HepG2 (cell line): ENCODE measurements around the gene GRB2. TPM values are rescaled to one million over a fixed set of nuclear protein-coding genes. Genes with fewer than 3 reads are reported as not detected.

Experiments
- ATAC-seq: fragments of 200-7000 bp; cut with Tn5 transposase; 3 replicates; pipeline ENCODE4 v1.9.1; 2020; ENCODE audit warnings: mild to moderate bottlenecking, moderate library complexity
- BruUV-seq: library from RNA; stranded (reverse); fragments of 400-500 nt; replicated peaks from 2 replicates; lab custom pipeline; 2021; lab: Mats Ljungman, UMichigan
- CTCF ChIA-PET: fragments of 300-600 bp; formaldehyde crosslinking; extraction: SDS; loops from one replicate; lab custom pipeline; 2021; ENCODE audit warnings: low total read pairs, inconsistent platforms, low intra/inter-chr PET ratio; lab: Yijun Ruan, JAX
- POLR2A ChIA-PET: fragments of 350-600 bp; sonication (Branson Sonifier 250); formaldehyde crosslinking; loops from one replicate; lab custom pipeline; 2020; ENCODE audit warnings: antibody characterized with exemption, inconsistent platforms; lab: Yijun Ruan, JAX
- DNase-seq: peaks from one replicate; pipeline ENCODE4 v3.0.0-alpha.2; 2015; ENCODE audit warnings: low spot score
- FAIRE-seq: peaks from 3 replicates; lab custom pipeline; 2011; peaks lifted over from hg19 to GRCh38; lab: Jason Lieb, UNC
- H2AFZ ChIP-seq: one replicate; pipeline ENCODE4 v1.6.1; 2011; ENCODE audit warnings: low read length, inconsistent platforms
- H3K27ac ChIP-seq: fragments of 300-600 bp; 3 replicates; pipeline ENCODE4 v1.8.0; 2011; ENCODE audit warnings: mixed run types, mild to moderate bottlenecking, mixed read lengths, low read length, inconsistent platforms; ENCODE audit not compliant: insufficient read depth; ENCODE audit errors: extremely low read length
- H3K27me3 ChIP-seq, 2 experiments: fragments of 200-600 bp in 1 of 2; 2 replicates in 1 of 2; 3 replicates in 1 of 2; pipeline versions ENCODE4 v1.6.0 to v1.8.0; 2011; ENCODE audit warnings: low read length in 2 of 2, mild to moderate bottlenecking in 2 of 2, moderate library complexity in 2 of 2, inconsistent platforms in 1 of 2; ENCODE audit not compliant: insufficient read depth in 2 of 2, control insufficient read depth in 1 of 2
- H3K36me3 ChIP-seq, 2 experiments: fragments of 200-600 bp in 1 of 2; replicated peaks in 1 of 2; 2 replicates in 1 of 2; 3 replicates in 1 of 2; pipeline versions ENCODE4 v1.5.1 to v1.8.0; 2011; ENCODE audit warnings: low read length in 2 of 2, inconsistent platforms in 1 of 2; ENCODE audit not compliant: insufficient read depth in 2 of 2, control insufficient read depth in 1 of 2
- H3K4me1 ChIP-seq: 2 replicates; pipeline ENCODE4 v1.5.1; 2012; ENCODE audit warnings: low read length, inconsistent platforms; ENCODE audit not compliant: insufficient read depth
- H3K4me2 ChIP-seq: 2 replicates; pipeline ENCODE4 v1.6.0; 2011; ENCODE audit warnings: low read depth, low read length, inconsistent platforms
- H3K4me3 ChIP-seq, 3 experiments: fragments of 200-600 bp in 1 of 3; sonication (generic), shearing (Covaris generic) in 1 of 3; replicated peaks in 1 of 3; 2 replicates each; pipeline ENCODE4 v1.5.1; 2011 to 2016; ENCODE audit warnings: low read length in 3 of 3, inconsistent platforms in 2 of 3, low read depth in 2 of 3, mild to moderate bottlenecking in 2 of 3, control low read depth in 1 of 3, mixed read lengths in 1 of 3; ENCODE audit not compliant: insufficient read depth in 1 of 3
- H3K79me2 ChIP-seq: one replicate; pipeline ENCODE4 v1.6.1; 2011; ENCODE audit warnings: low read length, inconsistent platforms; ENCODE audit not compliant: insufficient read depth
- H3K9ac ChIP-seq: 2 replicates; pipeline ENCODE4 v1.6.0; 2011; ENCODE audit warnings: mild to moderate bottlenecking, low read depth, low read length, inconsistent platforms; ENCODE audit not compliant: insufficient read depth
- H3K9me3 ChIP-seq: 2 replicates; pipeline ENCODE4 v1.5.1; 2012; ENCODE audit warnings: mild to moderate bottlenecking, low read length
- H4K20me1 ChIP-seq: 2 replicates; pipeline ENCODE4 v1.6.0; 2011; ENCODE audit warnings: inconsistent platforms, mild to moderate bottlenecking, low read length, moderate library complexity; ENCODE audit not compliant: insufficient read depth
- ADNP ChIP-seq: sonication (generic); formaldehyde crosslinking; IDR thresholded peaks from 2 replicates; pipeline ENCODE4 v1.4.0; 2020; ENCODE audit warnings: missing genetic modification reagents
- ARNTL ChIP-seq: sonication (generic); formaldehyde crosslinking; IDR thresholded peaks from 2 replicates; pipeline ENCODE4 v1.4.0; 2020; ENCODE audit warnings: mild to moderate bottlenecking, missing genetic modification reagents
- CBFB ChIP-seq: sonication (generic); formaldehyde crosslinking; IDR thresholded peaks from 2 replicates; pipeline ENCODE4 v1.4.0; 2020; ENCODE audit warnings: missing genetic modification reagents
- CSRNP1 ChIP-seq: sonication (generic); formaldehyde crosslinking; IDR thresholded peaks from 2 replicates; pipeline ENCODE4 v1.8.1; 2023; ENCODE audit warnings: mild to moderate bottlenecking, missing genetic modification reagents
- FOXA3 ChIP-seq: IDR thresholded peaks from 2 replicates; pipeline ENCODE4 v1.6.1; 2016; ENCODE audit warnings: missing genetic modification reagents, missing compliant biosample characterization
- HDAC2 ChIP-seq: sonication (generic); formaldehyde crosslinking; IDR thresholded peaks from 2 replicates; pipeline ENCODE4 v1.4.0; 2020; ENCODE audit warnings: missing genetic modification reagents
- ZFP41 ChIP-seq: sonication (generic); formaldehyde crosslinking; IDR thresholded peaks from 2 replicates; pipeline ENCODE4 v1.4.0; 2020; ENCODE audit warnings: mild to moderate bottlenecking, missing genetic modification reagents, borderline replicate concordance
- ZNF275 ChIP-seq: sonication (generic); formaldehyde crosslinking; IDR thresholded peaks from 2 replicates; pipeline ENCODE4 v1.8.0; 2022; ENCODE audit warnings: missing genetic modification reagents, mild to moderate bottlenecking, inconsistent platforms, borderline replicate concordance
- ZNF292 ChIP-seq: sonication (generic); formaldehyde crosslinking; IDR thresholded peaks from 2 replicates; pipeline ENCODE4 v1.8.1; 2022; ENCODE audit warnings: mild to moderate bottlenecking, low read depth, missing genetic modification reagents, borderline replicate concordance
- ZNF563 ChIP-seq: sonication (generic); formaldehyde crosslinking; IDR thresholded peaks from 2 replicates; pipeline ENCODE4 v1.8.0; 2022; ENCODE audit warnings: mild to moderate bottlenecking, moderate library complexity, missing genetic modification reagents
- WGBS: methylation state at CpG from one replicate; pipeline ENCODE4 v1.1.6; 2017; ENCODE audit warnings: low lambda C conversion rate; 5-methylcytosine and 5-hydroxymethylcytosine counted together
- in situ Hi-C: cut with HindIII; loops from 2 replicates; pipeline ENCODE4 v1.10.0; 2017; ENCODE audit warnings: low pct_unique_long_range_greater_than_20kb; ENCODE audit not compliant: extremely low pct_ligation_motif_present
- intact Hi-C: fragments of 100-400 bp; cut with micrococcal nuclease; formaldehyde crosslinking; loops from one replicate; pipeline ENCODE4 v1.10.0; 2022; ENCODE audit not compliant: unreplicated experiment
- polyA plus RNA-seq, 8 experiments: library from polyadenylated mRNA; depleted of rRNA in 3 of 8; stranded (reverse) in 7 of 8; unstranded in 1 of 8; fragments of >200 nt; fragmentation: Illumina TruSeq in 4 of 8; extraction: Trizol in 4 of 8; gene quantifications; 2 replicates each; pipeline versions ENCODE4 v1.2.1 to v1.2.3, GENCODE V29; 2011 to 2016; ENCODE audit warnings: low read depth in 4 of 8, missing spikeins in 1 of 8, mixed read lengths in 1 of 8; ENCODE audit not compliant: insufficient read depth in 1 of 8
- total RNA-seq, 5 experiments: library from RNA; depleted of rRNA; stranded (reverse); fragments of >200 nt; fragmentation: Illumina TruSeq; extraction: Trizol; gene quantifications; 2 replicates each; pipeline ENCODE4 v1.2.3, GENCODE V29; 2016; ENCODE audit warnings: low read depth in 1 of 5
- TF ChIP-seq, protein P1 (sequence below): sonication (generic); formaldehyde crosslinking; IDR thresholded peaks from 2 replicates; pipeline ENCODE4 v1.4.0; 2020; ENCODE audit warnings: mild to moderate bottlenecking, missing genetic modification reagents, borderline replicate concordance

The GRB2 gene
- total and polyA plus RNA-seq, 2 of the 13 experiments (the other 11 are each of a cell fraction or from before 2014, with no cell fraction given) = 84.6 to 92.3 TPM

DNA sequence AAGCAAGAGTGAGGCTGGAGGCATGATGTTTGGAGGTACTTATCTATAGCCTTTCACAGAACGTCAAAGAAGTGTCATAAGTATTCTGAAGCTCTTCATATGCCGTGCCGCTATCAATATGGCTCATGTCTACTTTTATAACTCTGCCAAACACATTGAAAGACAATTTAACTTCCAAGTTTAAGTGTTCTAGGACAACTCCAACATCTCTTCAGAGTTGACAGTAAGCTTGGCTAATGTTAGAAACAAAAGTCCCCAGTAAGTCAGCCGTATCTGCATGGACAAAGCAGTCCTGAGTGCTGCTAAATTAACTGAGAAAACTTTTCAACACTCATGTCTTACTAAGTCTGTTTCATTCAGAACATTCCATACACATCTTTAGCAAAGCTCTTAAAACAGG is 32.2 kb downstream of the GRB2 start:
- 90% methylated on average over 4 of the region's 4 CpGs for WGBS
- FAIRE-seq = no peak
- Histone ChIP-seq H4K20me1 (0 out of 2 replicates have a peak, but pooled peaks cover 5% of the 10 kb centered on the region), H3K27me3 (no peaks in the 10 kb centered on the region), H3K36me3 (peaks cover 7 to 25% of the 10 kb centered on the region in 2 experiments), H3K9ac (no peak overlapping the region), H3K4me3 (no peak overlapping the region), H3K9me3 (no peaks in the 10 kb centered on the region), H3K4me2 (no peak overlapping the region), H3K79me2 (peaks cover 86% of the 10 kb centered on the region), H3K27ac (no peak overlapping the region), H2AFZ (no peak overlapping the region), H3K4me1 (peaks cover 19% of the 10 kb centered on the region; the same call in 1 of the 2 replicates)
- no peak for DNase-seq
- CTCF ChIA-PET = no interaction called here
- POLR2A ChIA-PET = interaction anchor here (2.1 kb wide), 1 partner anchor 21 kb away, joined by 6 read pairs; no protein-coding TSS in a partner anchor
- ATAC-seq = no peak
- in situ Hi-C loops (no loop called here), intact Hi-C loops (no loop called here)
- no TSS peak for BruUV-seq
- TF ChIP-seq ZNF563 (no peak), ZFP41 (CRISPR knock-in tag) (no peak), ADNP (CRISPR knock-in tag) (no peak), CSRNP1 (CRISPR knock-in tag) (no peak), ARNTL (CRISPR knock-in tag) (no peak), HDAC2 (CRISPR knock-in tag) (no peak), ZNF275 (CRISPR knock-in tag) (no peak), FOXA3 (CRISPR knock-in tag) (no peak), CBFB (CRISPR knock-in tag) (no peak), ZNF292 (CRISPR knock-in tag) (no peak)
- TF ChIP-seq, protein P1, sequence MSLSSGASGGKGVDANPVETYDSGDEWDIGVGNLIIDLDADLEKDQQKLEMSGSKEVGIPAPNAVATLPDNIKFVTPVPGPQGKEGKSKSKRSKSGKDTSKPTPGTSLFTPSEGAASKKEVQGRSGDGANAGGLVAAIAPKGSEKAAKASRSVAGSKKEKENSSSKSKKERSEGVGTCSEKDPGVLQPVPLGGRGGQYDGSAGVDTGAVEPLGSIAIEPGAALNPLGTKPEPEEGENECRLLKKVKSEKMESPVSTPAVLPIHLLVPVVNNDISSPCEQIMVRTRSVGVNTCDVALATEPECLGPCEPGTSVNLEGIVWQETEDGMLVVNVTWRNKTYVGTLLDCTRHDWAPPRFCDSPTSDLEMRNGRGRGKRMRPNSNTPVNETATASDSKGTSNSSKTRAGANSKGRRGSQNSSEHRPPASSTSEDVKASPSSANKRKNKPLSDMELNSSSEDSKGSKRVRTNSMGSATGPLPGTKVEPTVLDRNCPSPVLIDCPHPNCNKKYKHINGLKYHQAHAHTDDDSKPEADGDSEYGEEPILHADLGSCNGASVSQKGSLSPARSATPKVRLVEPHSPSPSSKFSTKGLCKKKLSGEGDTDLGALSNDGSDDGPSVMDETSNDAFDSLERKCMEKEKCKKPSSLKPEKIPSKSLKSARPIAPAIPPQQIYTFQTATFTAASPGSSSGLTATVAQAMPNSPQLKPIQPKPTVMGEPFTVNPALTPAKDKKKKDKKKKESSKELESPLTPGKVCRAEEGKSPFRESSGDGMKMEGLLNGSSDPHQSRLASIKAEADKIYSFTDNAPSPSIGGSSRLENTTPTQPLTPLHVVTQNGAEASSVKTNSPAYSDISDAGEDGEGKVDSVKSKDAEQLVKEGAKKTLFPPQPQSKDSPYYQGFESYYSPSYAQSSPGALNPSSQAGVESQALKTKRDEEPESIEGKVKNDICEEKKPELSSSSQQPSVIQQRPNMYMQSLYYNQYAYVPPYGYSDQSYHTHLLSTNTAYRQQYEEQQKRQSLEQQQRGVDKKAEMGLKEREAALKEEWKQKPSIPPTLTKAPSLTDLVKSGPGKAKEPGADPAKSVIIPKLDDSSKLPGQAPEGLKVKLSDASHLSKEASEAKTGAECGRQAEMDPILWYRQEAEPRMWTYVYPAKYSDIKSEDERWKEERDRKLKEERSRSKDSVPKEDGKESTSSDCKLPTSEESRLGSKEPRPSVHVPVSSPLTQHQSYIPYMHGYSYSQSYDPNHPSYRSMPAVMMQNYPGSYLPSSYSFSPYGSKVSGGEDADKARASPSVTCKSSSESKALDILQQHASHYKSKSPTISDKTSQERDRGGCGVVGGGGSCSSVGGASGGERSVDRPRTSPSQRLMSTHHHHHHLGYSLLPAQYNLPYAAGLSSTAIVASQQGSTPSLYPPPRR (CRISPR knock-in tag) = no peak
